ELF-1 (cell line): Measurements from ENCODE around the gene IGF1R.

ENCODE experiments used
- DNase-seq: peaks from one replicate; pipeline ENCODE4 v3.0.0-alpha.2; 2016; ENCODE audit warnings: low read depth, low spot score

IGF1R gene

GRCh38 chr15:98855815-98856531, 207.6 kb downstream of the IGF1R start:
- DNase-seq = peak; percentile 54

DNA sequence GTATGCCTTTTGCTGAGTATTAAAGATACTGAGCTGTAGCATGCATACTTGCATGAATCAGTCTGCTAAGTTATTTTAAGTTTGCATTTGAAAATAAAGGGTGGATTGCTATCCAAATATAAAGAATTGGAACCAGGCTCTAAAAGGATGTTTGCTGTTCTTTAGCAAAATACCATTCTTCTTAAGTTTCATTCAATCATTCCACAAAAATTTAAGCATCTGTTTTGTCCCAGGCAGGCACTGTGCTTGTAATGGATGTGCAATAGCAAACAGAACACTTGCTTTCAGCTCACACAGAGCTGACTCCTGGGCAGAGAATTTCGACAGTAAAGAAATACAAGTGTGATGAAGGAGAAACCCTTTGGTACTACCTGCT, 208.2 kb downstream of the IGF1R start:
- DNase-seq = no peak

DNA sequence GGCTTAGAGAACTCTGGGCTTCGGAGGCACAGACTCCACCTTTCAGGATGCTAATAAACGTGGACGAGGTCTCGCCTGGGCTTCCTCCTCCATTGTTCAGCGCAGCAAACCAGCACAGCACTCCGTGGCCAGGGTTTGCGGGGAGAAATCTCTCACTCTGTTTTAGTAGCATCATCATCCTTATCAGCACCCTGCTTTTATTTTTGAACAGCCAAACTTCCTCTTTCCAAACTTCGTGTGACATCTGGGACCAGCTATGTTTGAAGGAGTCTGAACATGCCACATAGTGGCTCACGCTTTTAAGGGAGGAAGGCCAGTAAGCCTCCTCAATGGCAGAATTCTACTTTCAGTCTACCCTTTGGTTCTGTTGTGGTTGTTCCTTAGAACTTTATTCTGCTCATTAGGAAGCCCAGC, 210.3 kb downstream of the IGF1R start:
- no peak for DNase-seq

DNA sequence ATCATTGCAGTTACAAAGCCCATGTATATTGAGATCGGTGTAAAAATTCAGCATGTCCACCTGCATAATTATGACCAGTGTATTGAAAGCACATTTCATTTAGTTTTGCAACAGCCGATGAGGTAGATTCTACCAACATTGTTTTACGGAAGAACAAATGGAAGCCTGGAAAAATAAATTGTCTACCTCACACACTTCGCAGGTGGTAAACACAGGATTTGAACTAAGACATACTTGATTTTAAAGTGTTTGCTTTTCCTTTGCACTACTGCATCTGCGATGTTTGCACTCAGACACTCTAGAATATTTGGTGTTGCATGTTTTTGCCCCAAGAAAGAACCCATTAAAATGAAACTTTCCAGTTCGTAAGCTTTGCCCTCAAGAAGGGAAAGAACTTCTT, 210.8 kb downstream of the IGF1R start:
- no peak for DNase-seq

DNA sequence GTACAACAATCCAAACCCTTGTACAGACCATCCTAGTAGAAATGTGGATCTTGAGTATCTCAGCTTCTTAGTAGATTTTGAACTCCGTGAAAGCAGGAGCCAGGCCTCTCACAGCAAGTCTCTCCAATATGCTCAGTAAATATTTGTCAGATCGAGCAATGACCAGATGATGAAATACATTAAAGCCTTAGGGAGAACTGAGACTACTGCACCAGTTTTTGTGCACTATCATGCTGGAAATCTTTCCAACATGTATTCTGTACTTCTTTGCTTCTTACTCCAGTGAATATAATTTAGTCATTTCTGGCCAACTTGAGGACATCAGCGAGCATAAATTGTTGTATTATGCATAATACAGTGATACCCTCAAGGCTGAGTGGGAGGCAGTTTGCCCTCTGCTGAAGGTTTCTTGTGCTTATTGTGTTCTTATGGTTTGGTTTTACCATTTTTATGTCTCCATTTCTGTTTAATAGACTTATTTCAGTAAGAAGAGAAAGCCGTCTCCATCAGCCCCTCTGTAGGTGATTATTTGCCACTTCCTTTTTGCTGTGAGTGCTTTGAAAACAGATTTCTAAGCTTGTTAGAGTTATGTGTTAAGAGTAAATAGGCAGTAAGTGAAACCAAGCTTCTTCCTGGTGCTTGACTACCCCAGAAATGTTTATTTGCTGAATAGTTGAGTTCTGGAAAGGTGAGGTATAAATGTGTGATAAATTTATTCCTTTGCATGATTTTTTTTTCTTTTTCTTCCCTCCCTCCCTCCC, 212.1 kb downstream of the IGF1R start:
- DNase-seq = no peak

- DNase-seq = no peak
These were observed 212.8 kb downstream of the IGF1R start for GRCh38 chr15:98861188-98861587.

DNA sequence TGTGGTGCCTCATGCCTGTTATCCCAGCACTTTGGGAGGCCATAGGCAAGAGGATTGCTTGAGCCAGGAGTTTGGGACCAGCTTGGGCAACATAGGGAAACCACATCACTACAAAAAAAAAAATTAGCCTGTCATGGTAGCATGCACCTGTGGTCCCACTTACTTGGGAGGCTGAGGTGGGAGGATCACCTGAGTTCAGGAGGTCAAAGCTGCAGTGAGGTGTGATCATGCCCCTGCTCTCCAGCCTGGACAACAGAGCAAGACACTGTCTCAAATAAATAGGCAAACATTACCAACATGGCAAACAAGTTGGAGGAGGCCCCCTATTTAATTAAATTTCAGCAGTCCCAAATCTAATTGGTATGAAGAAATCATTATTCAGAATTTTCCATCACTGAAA, 215.6 kb downstream of the IGF1R start:
- DNase-seq = no peak

DNA sequence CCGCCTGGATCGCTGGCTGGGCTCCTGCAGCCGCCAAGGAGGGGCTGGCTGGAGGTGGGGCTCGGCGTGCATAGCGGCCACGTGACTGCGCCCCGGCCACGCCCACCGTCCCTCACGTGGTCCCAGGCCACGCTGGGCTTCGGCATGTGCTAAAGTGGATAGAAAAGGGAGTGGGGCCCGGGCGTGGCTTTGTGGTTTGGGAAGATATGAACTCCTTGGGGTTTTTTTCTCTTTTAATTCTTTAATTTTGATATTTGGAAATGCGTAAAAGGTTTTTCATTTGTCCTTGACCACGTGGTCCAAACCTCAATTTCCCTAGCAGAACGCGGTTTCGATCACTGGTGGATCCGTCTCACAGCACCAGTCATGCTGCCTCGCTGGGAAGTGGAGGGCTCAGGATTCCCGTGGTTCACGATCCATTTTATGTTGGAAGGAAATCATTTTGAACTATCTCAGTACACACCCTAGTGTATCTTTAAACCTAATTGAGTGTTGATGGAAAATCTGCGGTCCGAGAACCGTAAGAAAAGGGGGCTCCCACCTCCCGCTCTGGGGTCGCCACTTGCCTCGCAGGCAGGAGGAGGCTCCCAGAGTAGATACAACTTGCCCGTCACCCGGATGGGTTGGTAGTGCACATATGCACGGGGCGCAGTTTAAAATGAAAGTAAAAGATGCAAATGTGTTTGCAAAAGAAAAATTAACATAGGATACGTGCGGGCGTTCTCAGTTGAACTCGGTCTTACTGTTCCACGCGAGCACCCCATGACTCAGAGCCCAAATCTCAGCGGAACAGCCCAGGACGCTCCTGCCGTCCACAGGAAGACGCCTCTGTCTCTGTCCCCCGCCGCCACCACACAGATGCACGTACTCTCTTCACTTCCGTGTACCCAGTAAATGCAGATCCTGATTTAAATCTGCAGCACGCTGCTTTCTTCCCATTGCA, 217.3 kb downstream of the IGF1R start:
- DNase-seq = peak; percentile 95

DNA sequence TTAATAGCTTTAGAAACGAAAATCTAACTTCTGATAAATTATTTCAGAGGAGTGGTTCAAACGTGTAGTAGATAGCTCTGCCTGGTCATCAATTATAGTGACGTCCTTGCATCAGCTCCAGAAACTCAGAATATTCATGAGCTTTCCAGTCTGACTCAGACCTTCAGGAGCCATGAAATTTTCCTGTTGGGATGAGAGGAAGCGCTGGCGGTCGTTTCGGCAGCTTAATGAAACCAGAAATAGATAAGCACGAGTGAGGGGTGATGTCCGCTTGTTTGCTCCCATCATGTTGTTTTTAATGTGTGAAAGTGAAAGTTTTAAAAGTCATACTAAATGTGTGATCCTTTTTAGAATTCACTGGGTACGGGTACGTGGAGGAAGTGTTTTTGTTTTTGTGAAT, 218.2 kb downstream of the IGF1R start:
- peak; percentile 61 for DNase-seq

- DNase-seq = peak; percentile 63
These were observed 220.2 kb downstream of the IGF1R start for GRCh38 chr15:98868564-98868963.

GRCh38 chr15:98870788-98871187, 222.4 kb downstream of the IGF1R start:
- DNase-seq = no peak

DNA sequence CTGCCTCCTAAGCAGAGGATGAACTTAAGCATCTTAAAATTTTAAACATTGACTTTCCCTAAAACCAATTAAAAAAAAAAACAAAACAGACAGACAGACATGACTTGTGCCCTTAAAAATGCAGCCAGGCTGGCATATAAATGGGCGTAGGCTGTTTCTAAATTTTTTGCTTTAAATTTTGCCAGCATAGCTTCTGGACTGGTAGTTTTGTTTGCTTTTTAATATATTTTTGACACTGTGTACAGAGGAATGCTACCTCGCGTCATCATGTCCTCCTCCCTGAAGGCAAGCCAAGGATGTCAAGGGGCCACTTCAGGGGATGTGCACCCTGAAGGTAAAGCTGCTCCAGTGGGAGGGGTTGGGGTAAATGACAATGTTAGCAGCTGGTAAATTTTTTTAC, 224.4 kb downstream of the IGF1R start:
- DNase-seq = no peak

GRCh38 chr15:98873441-98874218, 225.3 kb downstream of the IGF1R start:
- DNase-seq = peak; percentile 47

DNA sequence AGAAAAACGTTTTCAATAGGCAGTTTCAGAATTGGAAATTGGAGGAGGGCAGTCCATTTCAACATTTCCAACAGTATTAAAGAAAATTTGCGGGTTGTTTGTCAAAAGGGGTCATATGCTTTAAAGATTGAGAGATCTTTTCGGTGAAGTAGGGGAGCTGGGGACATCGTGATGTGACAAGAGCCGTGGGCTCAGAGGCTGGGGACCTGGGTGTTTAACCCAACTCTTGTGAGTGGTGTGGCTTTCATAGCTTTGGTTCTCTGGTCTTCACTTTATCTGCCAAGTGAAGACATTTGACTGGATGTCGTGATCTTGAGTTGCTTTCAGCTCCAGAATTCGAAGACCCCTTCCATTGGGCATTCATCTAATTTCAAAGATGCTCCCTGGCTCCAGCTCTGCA, 226.0 kb downstream of the IGF1R start:
- no peak for DNase-seq

DNA sequence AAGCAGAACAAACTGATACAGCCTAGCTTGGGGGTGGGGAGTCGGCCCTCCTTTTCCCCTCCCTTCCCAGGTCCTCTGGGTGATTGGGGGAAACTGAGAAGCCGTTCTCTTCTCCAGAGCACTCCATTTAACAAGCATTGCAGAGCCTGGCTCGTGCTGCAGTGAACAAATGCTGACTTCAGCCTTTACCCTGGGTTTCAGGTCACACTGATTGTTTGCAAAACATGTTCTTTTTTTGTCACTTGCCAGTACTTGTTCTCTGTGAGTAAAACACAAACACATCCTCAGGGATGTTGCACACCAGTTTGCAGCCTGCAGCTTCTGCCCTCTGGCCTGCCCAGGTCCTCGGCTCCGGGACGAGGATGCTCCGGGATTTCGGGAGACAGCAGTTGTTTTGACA, 226.4 kb downstream of the IGF1R start:
- DNase-seq = peak; percentile 28

- no peak for DNase-seq
These were observed 227.0 kb downstream of the IGF1R start for GRCh38 chr15:98875309-98875708.

GRCh38 chr15:98876451-98877369, 228.4 kb downstream of the IGF1R start:
- no peak for DNase-seq

DNA sequence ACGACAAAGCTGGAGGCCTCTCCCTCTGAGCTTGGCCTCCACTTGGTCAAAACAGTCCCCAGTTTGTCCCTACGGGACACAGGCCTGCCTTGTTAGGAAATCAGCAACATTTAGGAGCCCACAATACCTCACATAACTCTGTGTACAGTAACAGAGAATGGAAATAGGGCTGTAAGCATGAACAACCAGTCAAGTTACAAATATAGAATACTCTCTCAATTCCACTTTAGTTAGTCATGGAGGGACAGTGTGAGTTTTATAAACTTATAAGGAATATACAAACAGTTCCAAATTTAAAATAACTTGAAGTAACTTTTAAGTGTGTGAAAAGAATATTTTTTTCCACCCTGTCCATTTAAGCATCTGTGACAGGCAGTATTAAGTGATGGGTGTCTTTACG, 229.8 kb downstream of the IGF1R start:
- DNase-seq = no peak

DNA sequence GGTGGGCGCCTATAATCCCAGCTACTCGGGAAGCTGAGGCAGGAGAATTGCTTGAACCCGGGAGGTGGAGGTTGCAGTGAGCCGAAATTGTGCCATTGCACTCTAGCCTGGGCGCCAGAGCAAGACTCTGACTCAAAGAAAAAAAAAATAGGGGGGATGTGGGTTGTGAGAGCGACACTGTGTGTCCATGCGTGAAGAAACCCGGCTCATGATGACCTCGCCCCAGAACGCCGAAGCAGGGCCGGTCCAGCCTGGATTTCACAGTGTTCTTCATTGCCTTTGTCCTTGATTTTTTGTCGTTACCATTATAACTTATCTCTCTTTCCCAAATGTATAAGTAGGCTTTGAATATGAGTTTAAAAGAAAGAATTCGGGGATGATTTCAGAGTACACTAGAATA, 230.5 kb downstream of the IGF1R start:
- DNase-seq = no peak
